AG08395 (cell line): Measurements from ENCODE around the gene FTCD.
"Not testable (repeated sequence)": the region's sequence is repeated elsewhere in the genome, so short reads cannot be mapped to it uniquely, and the experiment has no call there.

Experiments used
- DNase-seq: peaks from one replicate; pipeline ENCODE4 v3.0.0; 2012; ENCODE audit warnings: mixed read lengths, low spot score

Gene FTCD

GRCh38 chr21:46154155-46154954 lies 1.0 kb downstream of the FTCD start:
- DNase-seq: no peak

DNA sequence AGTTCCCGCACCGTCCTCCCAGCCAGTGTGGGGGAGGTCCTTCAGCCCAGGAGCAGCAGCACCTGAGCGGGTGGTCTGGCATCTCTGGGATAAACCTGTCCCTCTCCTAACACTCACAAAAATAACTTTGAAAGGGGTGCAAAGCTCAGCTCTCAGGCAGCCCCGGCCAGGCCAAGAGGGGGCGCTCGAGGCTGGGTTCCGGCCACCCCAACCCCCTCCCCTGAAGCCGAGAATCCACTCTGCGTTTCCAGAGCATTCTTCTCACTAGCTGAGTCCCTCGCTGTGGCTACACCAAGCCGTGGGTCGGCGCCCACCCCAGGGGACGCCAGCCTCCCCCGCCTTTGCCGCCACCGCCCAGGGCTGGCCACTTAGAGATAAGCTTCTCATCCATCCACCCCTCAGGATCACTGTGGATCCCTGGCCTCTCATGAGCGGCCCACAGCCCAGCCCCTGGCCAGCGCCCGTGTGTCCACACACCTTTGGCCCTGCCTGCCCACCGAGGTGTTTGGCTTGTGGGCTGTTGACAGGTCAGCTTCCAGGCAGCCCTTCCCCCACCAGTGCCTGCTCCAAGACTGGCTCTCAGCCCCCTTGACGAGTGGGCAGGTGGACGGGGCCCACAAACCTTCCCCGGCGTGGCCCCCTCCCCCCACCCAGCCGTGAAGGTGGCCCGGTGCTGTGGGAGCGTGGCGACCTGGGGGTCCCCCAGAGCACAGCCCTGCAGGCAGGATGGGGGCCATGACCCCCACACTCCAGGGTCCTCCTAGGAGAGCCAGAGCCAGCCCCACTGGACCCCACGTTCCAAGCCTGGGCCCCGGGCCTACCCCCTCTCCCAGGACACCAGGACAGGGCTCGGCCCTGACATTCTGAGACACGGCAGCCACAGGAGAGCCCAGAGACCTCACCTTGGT lies 1.9 kb downstream of the FTCD start:
- DNase-seq: peak; percentile 75

DNA sequence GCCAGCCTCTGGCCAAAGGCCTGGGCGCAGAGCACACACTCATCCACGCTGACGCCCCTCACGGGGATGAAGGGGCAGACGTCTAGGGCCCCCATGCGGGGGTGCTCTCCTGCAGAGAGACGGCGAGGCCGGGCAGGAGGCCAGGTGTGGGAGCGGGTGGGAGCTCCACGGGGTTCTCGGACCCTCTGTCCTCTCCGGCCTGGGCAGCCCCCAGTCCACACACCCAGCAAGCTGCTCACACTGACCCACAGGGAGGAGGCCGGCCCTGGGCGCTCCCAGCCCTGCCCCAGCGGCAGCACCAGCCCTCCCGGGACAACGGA lies 2.5 kb downstream of the FTCD start:
- no peak for DNase-seq

DNA sequence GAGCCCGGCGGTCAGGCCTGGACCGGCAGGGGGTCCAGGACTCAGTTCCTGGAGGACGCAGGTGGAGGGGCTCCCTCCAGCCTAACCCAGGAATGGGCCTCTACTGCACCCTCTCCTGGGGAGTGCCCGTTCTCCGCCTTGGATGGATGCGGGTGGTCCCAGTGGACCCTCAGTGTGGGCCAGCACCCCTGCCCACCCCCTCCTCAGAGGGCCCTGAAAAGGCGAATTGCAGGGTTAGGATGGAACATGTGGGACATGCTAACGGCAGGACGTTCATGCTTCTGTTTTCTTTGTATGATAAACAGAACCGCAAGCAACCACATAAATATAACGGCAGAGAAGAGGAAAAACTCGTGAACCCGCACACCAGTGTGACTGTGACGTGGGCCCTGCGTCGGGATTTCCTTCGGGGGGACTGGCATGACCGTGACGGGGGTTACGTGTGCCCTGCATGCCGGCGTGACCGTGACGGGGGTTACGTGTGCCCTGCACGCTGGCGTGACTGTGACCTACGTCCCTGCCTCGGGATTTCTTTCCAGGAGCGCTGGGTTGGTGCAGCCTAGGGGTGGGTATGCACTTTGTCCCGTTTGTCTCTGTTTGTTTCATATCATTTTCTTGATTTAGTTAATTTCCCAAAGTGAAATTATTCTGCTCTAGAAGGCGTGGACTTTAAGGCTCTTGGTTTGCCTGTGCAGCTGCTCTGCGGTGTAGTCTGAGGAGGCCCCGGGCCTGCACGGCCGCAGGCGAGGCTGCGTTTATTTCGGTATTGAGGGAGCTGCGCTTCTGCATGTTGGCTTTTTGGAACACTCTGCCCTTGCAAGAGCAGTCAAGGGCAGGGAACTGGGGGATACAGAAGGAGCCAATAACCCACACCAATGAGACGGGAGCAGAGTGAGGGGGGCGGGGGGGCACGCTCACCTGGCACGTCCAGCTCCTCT lies 3.1 kb downstream of the FTCD start:
- no peak for DNase-seq

DNA sequence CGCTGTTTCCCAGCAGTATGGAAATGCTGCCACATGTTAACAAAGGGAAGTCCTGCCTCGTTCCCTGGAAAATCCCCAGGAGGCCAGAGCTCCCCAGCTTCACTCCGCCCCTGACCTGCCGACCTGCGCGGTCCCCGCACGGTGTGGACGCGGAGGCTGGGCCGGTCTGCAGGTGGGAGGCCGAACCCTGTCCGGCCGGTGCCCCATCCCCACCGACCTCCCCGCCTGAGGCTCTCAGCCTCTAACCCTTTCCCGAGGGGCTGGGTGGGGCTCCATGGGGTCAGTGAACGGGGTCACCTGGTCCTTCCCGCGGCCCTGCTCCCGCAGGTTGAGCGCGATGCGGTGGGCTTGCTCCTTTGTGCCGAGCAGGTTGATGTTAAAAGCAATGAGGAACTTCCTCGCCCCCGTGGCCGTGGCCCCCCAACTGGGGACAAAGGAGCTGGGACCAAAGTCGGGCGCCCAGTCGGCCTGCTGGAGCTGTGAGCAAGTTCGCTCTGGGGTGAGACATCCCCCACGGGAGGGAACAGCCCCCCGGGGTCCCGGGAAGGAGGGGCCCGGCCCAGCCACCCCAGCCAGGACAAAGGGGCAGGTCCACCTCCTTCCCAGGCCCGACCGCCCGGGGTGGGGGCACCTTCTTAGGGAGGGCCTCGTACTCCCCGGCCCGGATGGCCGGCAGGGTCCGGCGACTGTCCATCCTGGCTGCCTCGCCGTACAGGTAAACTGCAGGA lies 4.0 kb downstream of the FTCD start:
- DNase-seq: no peak

DNA sequence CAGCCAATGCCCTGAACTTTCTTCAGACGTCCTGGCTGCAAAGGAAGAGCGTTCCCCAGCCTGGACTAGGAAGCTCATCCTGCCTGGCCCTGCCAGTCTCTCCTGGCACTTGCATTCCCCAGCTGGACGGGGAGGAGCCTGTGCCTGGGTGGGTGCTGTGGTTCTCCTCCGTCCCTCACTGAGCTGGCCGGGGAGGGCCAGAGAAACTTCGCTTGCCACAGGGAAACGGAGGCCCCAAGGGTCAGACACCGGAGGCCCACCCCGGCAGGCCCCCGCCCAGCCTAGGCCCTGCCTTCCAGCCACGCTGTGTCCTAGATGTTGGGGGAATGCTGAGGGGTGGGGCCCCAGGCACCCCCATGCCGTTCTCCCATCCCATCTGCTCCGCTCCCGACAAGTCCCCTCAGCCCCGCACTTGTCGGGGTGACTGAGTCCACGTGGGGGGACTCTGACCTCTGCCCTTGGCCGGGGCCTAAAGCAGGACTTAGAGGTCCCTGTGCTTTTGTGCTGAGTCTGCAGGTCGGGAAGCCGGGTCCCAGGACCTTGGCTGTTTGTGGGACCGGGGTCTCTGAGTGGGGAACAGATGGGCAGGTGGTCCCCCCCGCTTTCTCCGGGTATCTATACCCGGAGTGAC lies 4.8 kb downstream of the FTCD start:
- DNase-seq: no peak

GRCh38 chr21:46150073-46150472 lies 5.3 kb downstream of the FTCD start:
- DNase-seq: no peak

DNA sequence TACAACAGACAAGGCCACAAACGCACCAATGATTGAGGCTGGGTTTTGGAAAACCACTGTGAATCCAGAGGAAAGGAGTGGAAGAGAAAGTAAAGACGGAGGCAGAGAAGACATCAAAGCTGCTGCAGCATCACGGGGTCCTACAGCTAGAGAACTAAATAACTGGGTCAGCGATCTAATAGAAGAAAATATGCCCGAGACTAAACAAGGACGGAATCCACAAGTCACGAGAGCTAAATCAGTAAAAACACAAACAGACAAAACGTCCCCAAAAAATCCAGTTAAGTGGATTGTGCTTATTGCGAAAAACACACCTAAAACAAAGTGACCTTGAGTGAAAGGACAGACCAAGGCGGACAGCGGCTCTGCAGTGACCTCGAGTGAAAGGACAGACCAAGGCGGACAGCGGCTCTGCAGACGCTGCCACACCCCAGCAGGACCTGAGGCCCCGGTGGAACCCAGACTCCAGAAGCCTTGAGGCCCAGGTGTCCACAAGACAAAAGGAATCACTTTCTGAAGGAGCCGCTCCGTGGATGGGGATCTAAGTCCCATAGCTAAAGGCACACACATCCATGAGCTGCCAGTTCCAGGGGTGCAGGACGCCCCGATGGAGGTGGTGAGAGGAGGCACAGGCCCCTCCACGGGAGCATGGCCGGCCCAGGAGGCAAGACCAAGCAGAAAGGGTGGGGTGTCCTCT lies 6.0 kb downstream of the FTCD start:
- no peak for DNase-seq

- no peak for DNase-seq
These were observed 7.3 kb downstream of the FTCD start for GRCh38 chr21:46148106-46148505.

- not testable (repeated sequence) for DNase-seq
These were observed 8.0 kb downstream of the FTCD start for GRCh38 chr21:46147429-46147828.

DNA sequence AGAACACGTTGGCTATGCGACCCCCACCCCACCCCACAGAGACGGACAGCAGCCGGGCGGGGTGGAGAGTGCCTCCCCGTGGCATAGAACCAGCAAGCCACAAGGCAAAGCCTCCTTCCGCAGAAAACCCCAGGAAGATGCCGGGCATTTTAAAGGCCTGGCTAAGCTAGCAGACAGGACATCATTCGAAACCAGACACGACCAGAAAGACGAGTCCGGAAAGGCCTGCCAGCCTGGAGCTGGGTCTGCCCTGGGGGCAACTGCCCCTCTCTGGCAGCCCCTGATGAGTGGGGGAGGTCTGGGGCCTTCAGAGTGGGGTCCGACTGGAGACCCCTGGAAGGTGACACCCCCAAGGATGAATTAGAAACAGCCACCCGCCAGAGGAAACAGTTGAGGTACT lies 8.5 kb downstream of the FTCD start:
- DNase-seq: no peak

GRCh38 chr21:46145840-46146691 lies 9.3 kb downstream of the FTCD start:
- no peak for DNase-seq

DNA sequence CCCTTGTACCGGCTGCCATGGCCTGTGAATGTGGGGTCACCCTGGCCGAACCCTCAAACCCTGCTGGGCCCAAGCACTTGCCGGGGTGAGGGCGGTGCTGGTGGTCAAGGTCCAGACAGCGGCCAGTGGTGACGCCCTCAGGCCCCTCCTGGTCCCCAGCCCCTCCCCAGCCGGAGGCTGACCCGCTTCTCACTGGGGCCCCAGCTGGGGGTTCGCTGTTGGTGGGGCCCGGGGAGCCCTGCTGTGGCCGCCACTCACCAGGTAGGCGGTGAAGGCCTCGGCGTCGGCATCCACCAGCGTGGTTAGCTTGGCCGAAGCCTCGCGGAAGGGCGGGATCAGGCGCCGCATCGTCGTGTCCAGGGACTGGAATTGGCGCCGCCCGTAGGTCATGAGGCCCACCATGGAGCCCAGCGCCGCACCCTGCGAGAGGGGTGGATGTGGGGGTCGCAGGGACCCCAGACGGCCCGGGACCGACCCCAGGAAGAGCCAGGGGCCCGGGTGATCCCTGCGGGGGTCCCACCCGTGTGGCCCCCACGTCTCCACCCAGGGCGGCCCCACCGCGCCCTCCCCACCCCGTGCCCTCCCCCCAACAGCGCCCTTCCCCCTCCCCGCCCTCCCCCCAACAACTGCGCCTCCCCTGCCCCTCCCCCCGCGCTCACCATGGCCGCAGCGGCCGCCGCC lies 10.1 kb downstream of the FTCD start:
- no peak for DNase-seq

DNA sequence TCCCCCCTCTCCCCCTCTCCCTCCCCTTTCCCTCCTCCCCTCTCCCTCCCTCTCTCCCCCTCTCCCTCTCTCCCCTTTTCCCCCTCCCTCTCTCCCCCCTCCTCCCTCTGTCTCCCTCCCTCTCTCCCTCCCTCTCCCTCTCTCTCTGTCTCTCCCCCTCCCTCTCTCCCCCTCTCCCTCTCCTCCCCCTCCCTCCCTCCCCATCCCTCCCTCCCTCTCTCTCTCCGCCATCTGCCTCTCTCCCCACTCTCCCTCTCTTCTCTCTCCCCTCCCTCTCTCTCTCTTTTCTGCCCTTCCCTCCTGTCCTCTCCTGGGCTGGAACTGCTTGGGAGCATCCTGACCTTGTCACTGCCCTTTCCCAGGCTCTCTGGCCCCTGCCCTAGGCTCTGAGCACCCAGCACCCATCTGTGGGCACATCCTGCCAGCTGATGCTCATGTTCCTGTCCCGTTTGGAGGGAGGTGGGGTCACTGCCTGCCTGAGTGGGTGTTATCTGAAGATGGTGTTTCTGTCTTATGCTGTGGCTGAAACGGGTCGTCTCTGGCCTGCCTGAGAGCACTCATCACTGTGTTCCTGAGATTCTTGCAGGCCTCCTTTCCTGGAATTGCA lies 10.8 kb downstream of the FTCD start:
- DNase-seq: no peak

DNA sequence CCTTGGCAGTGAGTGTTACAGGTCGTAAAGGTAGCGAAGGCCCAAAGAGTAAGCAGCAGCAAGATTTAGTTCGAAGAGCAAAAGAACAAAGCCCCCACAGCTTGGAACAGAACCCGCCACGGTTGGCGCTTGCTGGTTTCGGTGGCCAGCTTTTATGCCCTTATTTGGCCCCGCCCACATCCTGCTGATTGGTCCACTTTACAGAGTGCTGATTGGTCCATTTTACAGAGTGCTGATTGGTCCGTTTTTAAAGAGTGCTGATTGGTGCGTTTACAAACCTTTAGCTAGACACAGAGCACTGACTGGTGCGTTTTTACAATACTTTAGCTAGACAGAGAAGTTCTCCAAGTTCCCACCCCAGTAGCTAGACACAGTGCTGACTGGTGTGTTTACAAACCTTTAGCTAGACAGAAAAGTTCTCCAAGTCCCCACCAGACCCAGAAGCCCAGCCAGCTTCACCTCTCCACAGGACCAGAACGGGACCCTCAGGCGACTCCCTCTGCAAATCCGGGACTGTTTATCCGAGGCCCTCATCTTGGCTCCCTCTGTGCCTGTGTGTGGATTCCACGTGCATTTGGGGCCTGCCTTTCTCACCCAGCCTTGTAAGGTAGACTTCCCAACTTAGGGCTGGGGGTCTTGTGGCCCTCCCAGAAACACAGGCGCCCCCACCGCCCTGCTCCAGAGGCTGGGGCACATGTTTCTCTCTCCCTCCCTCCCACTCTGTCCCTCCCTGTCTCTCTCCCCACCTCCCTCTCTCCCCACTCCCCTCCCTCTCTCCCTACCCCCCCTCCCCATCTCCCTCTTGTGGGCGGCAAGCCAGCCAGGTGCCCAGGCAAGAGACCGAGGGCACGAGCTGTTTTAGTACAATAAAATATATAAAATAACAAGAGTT lies 12.6 kb downstream of the FTCD start:
- no peak for DNase-seq

DNA sequence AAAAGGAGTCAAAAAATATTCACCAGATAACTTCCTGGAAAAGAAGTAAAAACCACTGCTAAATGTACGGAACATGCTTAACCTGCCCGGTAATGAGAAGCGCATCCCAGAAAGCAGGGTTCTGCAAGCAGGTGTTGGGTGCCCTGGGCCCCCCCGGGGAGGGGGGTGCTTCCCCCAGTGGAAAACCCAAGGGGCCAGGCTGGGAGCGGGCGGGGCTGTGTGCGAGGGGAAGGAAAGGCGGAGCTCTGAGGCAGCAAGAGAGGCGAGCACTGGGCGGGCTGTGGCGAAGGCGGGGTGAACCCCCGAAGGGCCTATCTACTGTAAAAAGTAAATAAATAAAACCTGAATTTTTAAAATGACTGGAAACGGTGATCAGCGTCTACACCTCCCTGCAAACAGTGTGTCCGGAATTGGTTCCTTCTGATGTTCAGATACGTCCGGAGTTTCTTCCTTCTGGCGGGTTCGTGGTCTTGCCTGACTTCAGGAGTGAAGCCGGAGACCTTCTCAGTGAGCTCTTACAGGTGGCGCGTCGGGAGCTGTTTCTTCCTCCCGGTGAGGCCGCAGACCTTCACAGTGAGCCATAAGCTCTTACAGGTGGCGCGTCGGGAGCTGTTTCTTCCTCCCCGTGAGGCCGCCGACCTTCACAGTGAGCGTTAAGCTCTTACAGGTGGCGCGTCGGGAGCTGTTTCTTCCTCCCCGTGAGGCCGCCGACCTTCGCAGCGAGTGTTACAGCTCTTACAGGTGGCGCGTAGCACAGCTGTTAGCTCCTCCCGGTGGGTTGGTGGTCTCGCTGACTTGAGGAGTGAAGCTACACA lies 13.4 kb downstream of the FTCD start:
- no peak for DNase-seq
